Fibroblast of skin of left quadriceps (primary cell): ENCODE measurements around the gene PDZK1IP1.
"Not testable (repeated sequence)": the region's sequence is repeated elsewhere in the genome, so short reads cannot be mapped to it uniquely, and the experiment has no call there.

Experiments
- DNase-seq, 2 experiments: peaks; one replicate each; pipeline ENCODE4 v3.0.0-alpha.2; 2013; ENCODE audit warnings: low read depth in 2 of 2

The PDZK1IP1 gene

GRCh38 chr1:47196622-47197021 is 6.8 kb upstream of the PDZK1IP1 start:
- DNase-seq, result no peak

DNA sequence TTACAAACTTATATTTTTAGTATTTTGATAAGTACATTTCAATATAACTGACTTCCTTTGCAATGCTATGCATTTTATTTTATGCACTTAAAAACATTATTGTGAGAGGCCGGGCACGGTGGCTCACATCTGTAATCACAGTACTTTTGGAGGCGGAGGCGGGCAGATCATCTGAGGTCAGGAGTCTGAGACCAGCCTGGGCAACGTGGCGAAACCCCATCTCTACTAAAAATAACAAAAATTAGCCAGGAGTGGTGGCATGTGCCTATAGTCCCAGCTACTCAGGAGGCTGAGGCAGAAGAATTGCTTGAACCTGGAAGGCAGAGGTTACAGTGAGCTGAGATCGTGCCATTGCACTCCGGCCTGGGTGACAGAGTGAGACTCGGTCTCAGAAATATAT is 6.1 kb upstream of the PDZK1IP1 start:
- not testable (repeated sequence) for DNase-seq

- no peak for DNase-seq
These were observed 4.5 kb upstream of the PDZK1IP1 start for GRCh38 chr1:47194311-47194710.

GRCh38 chr1:47193496-47193895 is 3.7 kb upstream of the PDZK1IP1 start:
- not testable (repeated sequence) for DNase-seq

- peak in 1 of 2 experiments; percentile 43 for DNase-seq
These were observed 2.9 kb upstream of the PDZK1IP1 start for GRCh38 chr1:47192458-47193384.

GRCh38 chr1:47191940-47192457 is 2.2 kb upstream of the PDZK1IP1 start:
- DNase-seq, result no peak

DNA sequence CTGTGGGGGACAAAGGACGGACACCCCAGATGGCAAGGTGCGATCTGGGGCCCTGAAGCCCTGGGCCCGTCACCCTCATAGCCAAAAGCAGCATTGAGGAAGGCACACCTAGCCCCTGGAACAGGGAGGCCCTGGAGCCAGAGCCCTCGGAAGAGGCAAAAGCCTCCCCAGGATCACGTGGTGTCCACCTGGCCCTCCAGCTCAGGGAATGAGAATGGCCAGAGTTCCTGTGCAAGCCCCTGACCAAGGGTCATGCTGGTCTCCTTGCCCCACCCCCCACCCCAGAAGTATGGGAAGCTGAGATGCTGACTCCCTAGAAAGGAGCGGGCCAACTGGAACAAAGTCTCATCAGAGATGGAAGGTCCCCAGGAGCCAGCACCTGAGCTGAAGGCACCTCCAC is 1.0 kb upstream of the PDZK1IP1 start:
- no peak for DNase-seq

DNA sequence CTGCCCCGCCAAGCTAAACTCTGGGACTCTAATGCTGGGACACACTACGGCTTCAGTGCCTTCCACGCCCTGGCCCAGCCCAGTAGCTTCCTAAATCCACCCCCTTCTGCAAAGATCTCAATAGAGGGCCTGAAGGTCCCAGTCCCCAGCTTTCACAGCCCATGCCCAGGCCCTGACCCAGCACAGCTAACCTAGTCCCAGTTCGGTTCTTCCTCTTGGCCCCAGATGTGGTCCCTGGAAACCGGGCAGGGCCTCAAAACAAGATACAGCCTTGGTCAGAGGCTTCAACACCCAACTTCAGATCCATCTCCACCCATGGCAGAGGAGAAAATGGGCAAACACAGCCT is 646 bp upstream of the PDZK1IP1 start:
- DNase-seq, result no peak

DNA sequence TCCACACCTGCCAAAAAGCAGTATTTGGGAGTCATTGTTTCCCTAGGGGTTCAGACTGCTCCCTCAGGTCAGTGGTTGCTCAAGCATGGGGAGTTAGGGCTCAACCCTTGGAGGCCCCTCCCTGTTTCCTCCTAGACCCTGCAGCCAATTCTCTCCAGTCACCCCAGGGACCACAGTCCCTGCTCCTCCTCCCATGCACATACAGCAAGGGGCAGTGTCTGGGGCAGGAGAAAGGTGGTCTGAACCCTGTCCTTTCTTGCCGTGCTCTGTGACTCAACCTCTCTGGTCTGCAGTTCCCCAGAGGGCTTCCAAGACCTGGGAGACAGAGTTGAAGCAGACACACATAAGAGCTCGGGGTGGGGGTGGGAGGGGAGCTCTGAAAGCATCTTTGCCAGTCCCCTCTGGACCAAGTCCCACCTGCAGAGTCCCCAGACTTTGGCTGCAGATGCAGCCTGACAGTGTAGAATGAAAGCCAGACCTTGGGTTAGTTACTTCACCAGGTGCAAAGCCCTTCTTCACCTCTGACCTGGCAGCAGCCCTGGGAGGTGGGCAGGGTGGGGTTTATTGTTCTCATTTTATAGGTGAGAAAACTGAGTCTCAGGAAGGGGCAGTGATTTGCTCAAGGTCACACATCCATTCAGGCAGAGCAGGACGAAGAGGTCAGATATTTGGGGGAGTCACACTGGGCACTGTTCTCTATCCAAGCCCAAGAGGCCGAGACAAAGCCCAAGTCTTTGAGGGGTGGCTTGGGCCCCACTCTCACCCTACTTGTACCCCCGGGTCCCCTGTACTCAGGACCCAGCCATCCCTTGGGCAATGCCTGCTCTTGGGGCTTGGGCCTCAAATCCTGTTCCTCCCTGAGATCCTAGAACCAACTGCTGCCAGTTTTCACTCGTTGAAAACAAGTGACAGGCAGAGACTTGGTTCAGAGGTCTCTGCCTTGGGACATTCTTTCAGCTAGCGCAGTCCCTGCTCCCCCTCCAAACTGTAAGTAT is 748 bp downstream of the PDZK1IP1 start:
- no peak for DNase-seq

DNA sequence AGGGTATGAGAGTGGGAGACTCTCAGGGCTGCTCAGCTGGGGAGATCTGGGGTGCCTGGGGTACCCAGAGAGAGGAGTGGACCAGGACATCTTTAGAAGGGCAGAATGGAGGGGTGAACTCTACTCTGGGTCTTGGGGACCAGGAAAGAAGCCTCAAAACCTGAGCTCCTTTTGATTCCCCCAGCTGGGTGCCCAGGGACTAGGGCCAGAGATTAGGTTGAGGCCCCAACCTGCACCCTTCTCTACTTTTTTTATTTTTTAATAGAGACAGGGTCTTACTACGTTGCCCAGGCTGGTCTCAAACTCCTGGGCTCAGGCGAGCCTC is 1.9 kb downstream of the PDZK1IP1 start:
- no peak for DNase-seq

- DNase-seq, result no peak
These were observed 2.5 kb downstream of the PDZK1IP1 start for GRCh38 chr1:47187231-47187925.

GRCh38 chr1:47186267-47187185 is 3.3 kb downstream of the PDZK1IP1 start:
- no peak for DNase-seq

DNA sequence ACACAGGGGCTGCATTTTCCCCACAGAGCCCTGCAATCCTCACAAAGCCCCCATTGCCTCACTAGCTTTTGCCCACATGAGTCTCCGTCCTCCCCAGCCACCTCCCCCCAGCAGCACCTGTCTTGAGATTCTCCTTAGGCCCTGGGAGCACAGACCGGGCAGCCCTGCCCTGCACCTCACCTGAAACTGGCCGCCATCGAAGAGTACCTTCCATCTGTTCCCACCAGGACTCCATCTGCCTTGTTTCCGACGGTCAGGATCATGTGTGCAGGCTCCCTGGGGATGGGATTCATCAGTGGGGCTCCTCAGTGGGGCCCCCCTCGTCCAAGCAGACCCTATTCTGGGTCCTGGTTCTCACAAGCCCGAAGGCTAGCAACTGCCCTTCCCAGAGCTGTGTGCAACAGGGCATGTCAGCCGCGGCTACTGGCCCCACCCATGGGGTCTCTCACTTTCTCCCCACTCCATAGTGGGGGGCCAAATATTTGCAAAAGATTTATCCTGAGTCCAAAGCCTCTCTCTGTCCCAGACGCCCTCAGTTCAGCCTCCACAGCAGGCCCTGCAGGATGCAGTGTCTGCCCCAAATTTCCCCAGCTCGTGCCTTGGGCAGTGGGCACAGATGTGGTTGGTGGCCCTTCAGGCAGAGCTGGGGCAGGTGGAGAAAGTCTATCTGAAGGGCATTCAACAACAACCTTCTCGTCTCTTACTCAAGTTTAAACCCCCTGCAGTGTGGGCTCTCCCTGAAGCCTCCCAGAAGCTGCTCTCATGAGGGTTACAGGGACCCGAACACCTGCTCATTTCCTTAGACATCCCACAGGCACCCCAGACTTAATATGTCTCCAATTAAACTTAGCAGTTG is 4.8 kb downstream of the PDZK1IP1 start:
- no peak for DNase-seq

DNA sequence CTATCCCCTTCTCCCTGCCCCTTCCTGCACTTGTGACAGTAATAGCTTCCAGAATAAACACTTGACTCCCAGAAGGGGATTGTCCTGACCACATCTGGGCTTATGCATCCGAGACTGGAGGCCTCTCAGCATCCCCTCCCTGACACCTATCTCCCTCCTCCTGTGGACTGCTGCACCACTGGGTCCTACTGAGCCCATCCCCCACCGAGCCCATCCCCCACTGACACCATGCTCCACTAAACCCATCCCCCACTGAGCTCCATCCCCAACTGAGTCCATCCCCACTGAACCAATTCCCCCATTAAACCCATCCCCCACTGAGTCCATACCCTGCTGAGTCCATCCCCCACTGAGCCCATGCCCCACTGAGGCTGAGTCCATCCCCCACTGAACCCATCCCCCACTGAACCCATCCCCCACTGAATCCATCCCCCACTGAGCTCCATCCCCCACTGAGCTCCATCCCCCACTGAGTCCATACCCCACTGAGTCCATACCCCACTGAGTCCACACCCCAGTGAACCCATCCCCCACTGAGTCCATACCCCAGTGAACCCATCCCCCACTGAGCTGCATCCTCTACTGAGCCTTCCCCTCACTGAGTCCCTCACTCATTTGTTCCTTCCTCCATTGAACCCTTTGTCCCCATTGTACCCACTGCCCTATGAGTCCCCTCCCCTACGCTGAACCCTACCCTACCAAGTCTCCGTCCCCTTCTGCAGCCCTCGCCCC is 5.6 kb downstream of the PDZK1IP1 start:
- no peak for DNase-seq

DNA sequence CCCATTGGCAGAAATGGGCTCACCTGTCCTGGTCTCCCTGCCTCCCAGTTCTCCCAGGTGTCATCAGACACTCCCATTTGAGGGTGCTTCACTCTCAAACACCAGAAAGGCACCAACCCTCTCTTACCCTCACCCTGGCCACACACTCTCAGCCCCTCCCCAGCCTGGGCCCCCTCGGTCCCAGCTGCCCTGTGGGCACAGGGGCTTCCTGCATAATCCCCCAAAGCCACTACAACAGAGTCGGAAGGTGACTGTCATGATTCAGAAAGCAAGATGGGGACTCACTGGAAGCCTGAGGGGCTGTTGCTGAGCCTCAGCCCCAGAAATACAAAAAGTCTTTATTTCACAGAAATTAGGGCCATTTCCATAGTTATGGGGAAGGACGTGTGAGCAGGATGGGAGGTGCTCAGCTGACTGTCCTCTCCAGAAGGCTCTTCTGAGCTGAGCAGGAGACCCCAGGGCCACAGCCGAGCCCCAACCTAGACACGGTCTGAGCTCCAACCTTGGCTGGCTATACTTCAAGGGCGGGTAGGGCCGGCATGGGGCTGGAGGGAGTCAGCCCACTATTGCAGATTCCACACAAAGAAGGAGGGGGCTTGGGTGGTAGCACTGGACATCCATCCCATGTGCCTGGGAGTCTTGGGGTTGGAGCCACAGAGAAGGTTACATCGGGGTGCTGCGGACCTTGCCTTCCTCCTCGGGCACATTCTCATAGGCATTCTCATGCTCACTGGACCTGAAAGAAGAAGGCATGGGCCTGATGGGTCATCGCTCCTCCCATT is 6.3 kb downstream of the PDZK1IP1 start:
- no peak for DNase-seq

DNA sequence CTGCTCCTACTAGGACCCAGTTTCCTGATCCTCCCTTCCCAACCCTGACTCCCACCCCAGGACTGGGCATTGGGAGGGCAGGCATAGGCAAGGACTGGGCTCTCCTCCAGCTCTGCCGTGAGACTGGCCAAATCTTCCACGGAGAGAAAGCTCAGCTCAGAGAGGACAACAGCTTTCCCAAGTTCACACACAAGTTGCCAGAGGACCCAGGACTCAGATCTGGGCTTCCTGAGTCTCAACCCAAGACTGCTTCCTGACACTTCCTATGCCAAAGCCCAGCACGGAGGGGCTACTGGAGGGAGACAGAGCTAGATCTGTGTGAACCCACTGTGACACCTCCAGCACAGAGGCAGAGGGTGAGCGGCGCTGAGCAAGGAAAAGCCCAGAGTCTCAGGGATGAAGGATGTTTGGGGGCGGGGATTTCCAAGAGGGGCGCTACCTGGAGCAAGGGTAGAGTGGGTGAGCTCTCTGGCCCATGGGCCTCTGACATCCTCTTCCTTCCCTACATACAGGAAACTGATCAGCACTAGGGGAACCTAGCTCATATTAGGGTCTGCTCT is 7.1 kb downstream of the PDZK1IP1 start:
- DNase-seq, result no peak

DNA sequence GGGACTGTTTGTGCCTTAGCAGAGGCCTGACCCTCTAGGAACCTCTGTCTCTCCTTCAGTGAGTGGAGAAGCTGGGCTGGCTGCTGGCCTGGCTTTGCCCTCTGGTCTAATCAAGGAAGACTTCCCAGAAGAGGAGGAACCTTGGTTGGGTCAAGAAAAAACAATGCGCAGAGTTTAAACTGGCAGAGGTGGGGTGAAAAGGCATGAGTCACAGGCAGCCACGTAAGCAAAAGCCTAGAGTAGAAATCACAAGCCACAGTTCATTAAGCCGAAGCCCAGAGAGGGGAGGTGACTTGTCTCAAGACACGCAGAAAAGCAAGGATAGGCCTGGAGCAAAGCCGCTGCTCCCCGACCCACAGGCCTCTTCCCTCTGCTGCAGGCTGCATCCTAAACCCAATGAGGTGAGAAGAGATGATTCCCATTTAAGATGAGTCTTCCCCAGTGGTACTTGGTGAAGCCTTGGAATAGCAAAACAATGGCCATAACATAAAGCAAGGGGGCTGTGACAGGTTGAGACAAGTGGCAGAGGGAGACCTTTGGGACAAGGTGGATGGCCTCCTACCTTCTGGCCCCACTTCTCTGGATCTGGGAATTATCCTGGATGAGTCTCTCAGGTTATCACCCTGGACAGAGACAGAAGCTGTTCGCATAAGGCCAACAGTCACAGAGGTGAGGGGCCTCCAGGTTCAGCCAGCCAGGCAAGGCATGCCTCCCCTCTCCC is 7.7 kb downstream of the PDZK1IP1 start:
- no peak for DNase-seq
